Endothelial cell of umbilical vein (primary cell): Measurements from ENCODE around the gene FMR1NB. TPM values are rescaled to one million over a fixed set of nuclear protein-coding genes. Genes with fewer than 3 reads are reported as not detected.

Experiments used
- BruUV-seq: library from RNA; stranded (reverse); fragments of 400-500 nt; replicated peaks from 2 replicates; lab custom pipeline; 2021; lab: Mats Ljungman, UMichigan
- CTCF ChIA-PET: fragments of 300-600, 350-600 bp; sonication (Branson Sonifier 250); formaldehyde crosslinking; loops from one replicate; lab custom pipeline; 2021; ENCODE audit warnings: antibody characterized with exemption, inconsistent platforms; lab: Charles Lee
- POLR2A ChIA-PET: fragments of 300-600, 350-600 bp; sonication (Branson Sonifier 250); formaldehyde crosslinking; loops from one replicate; lab custom pipeline; 2021; ENCODE audit warnings: antibody characterized with exemption, inconsistent platforms; lab: Charles Lee
- DNase-seq: peaks from one replicate; pipeline ENCODE4 v3.0.0-alpha.2; 2011; ENCODE audit warnings: low read depth, low spot score
- FAIRE-seq: peaks from 2 replicates; lab custom pipeline; 2011; peaks lifted over from hg19 to GRCh38; lab: Jason Lieb, UNC
- H2AFZ ChIP-seq: 2 replicates; pipeline ENCODE4 v1.6.0; 2012; ENCODE audit warnings: low read depth, low read length, control low read depth, inconsistent platforms
- H3K27ac ChIP-seq: 2 replicates; pipeline ENCODE4 v1.5.1; 2011; ENCODE audit warnings: low read depth, mild to moderate bottlenecking, control low read depth, low read length, moderate library complexity; ENCODE audit not compliant: insufficient read depth
- H3K27me3 ChIP-seq, 2 experiments: 2 replicates each; pipeline versions ENCODE4 v1.6.0 to v1.6.1; 2011; ENCODE audit warnings: low read length in 2 of 2, mixed read lengths in 1 of 2; ENCODE audit not compliant: control insufficient read depth in 2 of 2, insufficient read depth in 2 of 2
- H3K36me3 ChIP-seq, 2 experiments: 2 replicates in 1 of 2; 3 replicates in 1 of 2; pipeline ENCODE4 v1.5.1; 2011; ENCODE audit warnings: low read length in 2 of 2, mild to moderate bottlenecking in 1 of 2, moderate library complexity in 1 of 2; ENCODE audit not compliant: control insufficient read depth in 2 of 2, insufficient read depth in 2 of 2; ENCODE audit errors: extremely low read depth in 1 of 2
- H3K4me1 ChIP-seq: 3 replicates; pipeline ENCODE4 v1.5.1; 2011; ENCODE audit warnings: mild to moderate bottlenecking, low read length; ENCODE audit not compliant: control insufficient read depth, insufficient read depth; ENCODE audit errors: extremely low read depth
- H3K4me2 ChIP-seq: 2 replicates; pipeline ENCODE4 v1.6.1; 2011; ENCODE audit warnings: low read length, control low read depth, mixed read lengths; ENCODE audit not compliant: insufficient read depth
- H3K4me3 ChIP-seq, 3 experiments: fragments of 200-600 bp in 1 of 3; sonication (generic), shearing (Covaris generic) in 1 of 3; replicated peaks in 1 of 3; 2 replicates each; pipeline ENCODE4 v1.5.1; 2011 to 2016; ENCODE audit warnings: control low read depth in 3 of 3, low read length in 3 of 3, mild to moderate bottlenecking in 2 of 3, inconsistent platforms in 1 of 3, low read depth in 1 of 3, moderate library complexity in 1 of 3; ENCODE audit not compliant: insufficient read depth in 1 of 3
- H3K79me2 ChIP-seq: 2 replicates; pipeline ENCODE4 v1.6.0; 2012; ENCODE audit warnings: low read length, inconsistent platforms; ENCODE audit not compliant: control insufficient read depth, insufficient read depth
- H3K9ac ChIP-seq: replicated peaks from 2 replicates; pipeline ENCODE3; 2011; ENCODE audit warnings: low read length, control low read depth; ENCODE audit not compliant: insufficient read depth; ENCODE audit errors: extremely low read depth
- H3K9me1 ChIP-seq: replicated peaks from 3 replicates; pipeline ENCODE4 v1.6.0; 2011; ENCODE audit warnings: mild to moderate bottlenecking, low read length; ENCODE audit not compliant: control insufficient read depth, insufficient read depth; ENCODE audit errors: extremely low read depth
- H3K9me3 ChIP-seq: replicated peaks from 2 replicates; pipeline ENCODE4 v1.5.1; 2012; ENCODE audit warnings: low read length, inconsistent platforms; ENCODE audit not compliant: control insufficient read depth, insufficient read depth
- H4K20me1 ChIP-seq: replicated peaks from 2 replicates; pipeline ENCODE3; 2011; ENCODE audit warnings: mild to moderate bottlenecking, low read length; ENCODE audit not compliant: control insufficient read depth, insufficient read depth; ENCODE audit errors: extremely low read depth
- EZH2 ChIP-seq: IDR thresholded peaks from 2 replicates; pipeline ENCODE4 v1.6.1; 2012; ENCODE audit warnings: borderline replicate concordance, low read depth, mild to moderate bottlenecking, moderate library complexity, low read length, inconsistent platforms; ENCODE audit not compliant: severe bottlenecking
- GATA2 ChIP-seq: IDR thresholded peaks from 2 replicates; pipeline ENCODE4 v1.7.0; 2011; ENCODE audit warnings: low read depth, mild to moderate bottlenecking, moderate library complexity, mixed read lengths, low read length; ENCODE audit not compliant: insufficient read length, insufficient read depth
- MAX ChIP-seq: IDR thresholded peaks from 2 replicates; pipeline ENCODE4 v1.6.1; 2011; ENCODE audit not compliant: insufficient read depth, insufficient read length
- POLR2AphosphoS5 ChIP-seq: IDR thresholded peaks from 2 replicates; pipeline ENCODE4 v1.6.1; 2012; ENCODE audit warnings: low read depth, mild to moderate bottlenecking, control low read depth, low read length, moderate library complexity; ENCODE audit not compliant: insufficient read depth
- dilution Hi-C: fragments of 300-500 bp; cut with MboI; formaldehyde crosslinking; loops from one replicate; pipeline ENCODE4 v1.15.0; 2019; ENCODE audit warnings: low sequenced_read_pairs; ENCODE audit not compliant: extremely low pct_ligation_motif_present
- intact Hi-C: fragments of 100-400 bp; cut with micrococcal nuclease; formaldehyde crosslinking; loops from one replicate; pipeline ENCODE4 v1.10.0; 2022
- polyA plus RNA-seq, 4 experiments: library from polyadenylated mRNA; depleted of rRNA in 3 of 4; stranded (reverse) in 3 of 4; unstranded in 1 of 4; fragments of >200 nt; gene quantifications; 2 replicates each; pipeline versions ENCODE4 v1.2.1 to v1.2.3, GENCODE V29; 2011 to 2012; ENCODE audit warnings: missing spikeins in 1 of 4
- total RNA-seq: library from RNA; stranded (reverse); gene quantifications from 2 replicates; pipeline ENCODE4 v1.2.3, GENCODE V29; 2021

The FMR1NB gene
- total and polyA plus RNA-seq, 2 donors (not counting 3 experiments of a cell fraction or from before 2014, with no cell fraction given), result not detected

GRCh38 chrX:147958291-147958690 lies 22.8 kb upstream of the FMR1NB start:
- FAIRE-seq, result no peak

GRCh38 chrX:147960722-147961121 lies 20.4 kb upstream of the FMR1NB start:
- Histone ChIP-seq H3K79me2 (no peaks in the 10 kb centered on the region), H3K4me3 (no peak overlapping the region), H3K9me1 (no peaks in the 10 kb centered on the region), H3K9me3 (no peaks in the 10 kb centered on the region), H3K9ac (no peak overlapping the region), H3K27me3 (no peaks in the 10 kb centered on the region), H2AFZ (no peak overlapping the region), H3K27ac (no peak overlapping the region), H3K4me2 (no peak overlapping the region), H4K20me1 (no peaks in the 10 kb centered on the region), H3K4me1 (no peaks in the 10 kb centered on the region), H3K36me3 (no peaks in the 10 kb centered on the region)
- TF ChIP-seq MAX (no peak), POLR2AphosphoS5 (no peak)
- POLR2A ChIA-PET, result no interaction called here
- dilution Hi-C loops, result no loop called here
- CTCF ChIA-PET, result no interaction called here
- intact Hi-C loops, result no loop called here
- DNase-seq, result no peak
- BruUV-seq, result no TSS peak
- FAIRE-seq, result no peak

More at GRCh38 chrX:147958291-147958690, 22.8 kb upstream of the FMR1NB start:
- Histone ChIP-seq H3K4me1 (no peaks in the 10 kb centered on the region), H3K9ac (no peak overlapping the region), H3K79me2 (no peaks in the 10 kb centered on the region), H4K20me1 (no peaks in the 10 kb centered on the region), H3K36me3 (no peaks in the 10 kb centered on the region), H3K9me3 (no peaks in the 10 kb centered on the region), H3K4me3 (no peak overlapping the region), H3K4me2 (no peak overlapping the region), H3K27me3 (no peaks in the 10 kb centered on the region), H3K9me1 (no peaks in the 10 kb centered on the region), H3K27ac (no peak overlapping the region), H2AFZ (no peak overlapping the region)
- ChIA-PET CTCF (no interaction called here), POLR2A (no interaction called here)
- DNase-seq, result no peak
- BruUV-seq, result no TSS peak
- dilution Hi-C loops, result no loop called here
- TF ChIP-seq EZH2 (no peak), GATA2 (no peak), POLR2AphosphoS5 (no peak)
- intact Hi-C loops, result no loop called here
